Astrocyte (in vitro differentiated cells and primary cell): Measurements from ENCODE around the gene PACRG. TPM values are rescaled to one million over a fixed set of nuclear protein-coding genes. Genes with fewer than 3 reads are reported as not detected.

ENCODE experiments used
- DNase-seq: peaks from one replicate; pipeline ENCODE4 v3.0.0-alpha.2; 2010; ENCODE audit warnings: low read depth
- FAIRE-seq: peaks from 2 replicates; lab custom pipeline; 2011; peaks lifted over from hg19 to GRCh38; lab: Jason Lieb, UNC
- H2AFZ ChIP-seq: 2 replicates; pipeline ENCODE4 v1.6.0; 2012; ENCODE audit warnings: low read depth, low read length, inconsistent platforms
- H3K27ac ChIP-seq: 2 replicates; pipeline ENCODE4 v1.5.1; 2011; ENCODE audit warnings: low read depth, low read length, inconsistent platforms
- H3K27me3 ChIP-seq: 2 replicates; pipeline ENCODE4 v1.6.0; 2011; ENCODE audit warnings: low read length, inconsistent platforms; ENCODE audit not compliant: insufficient read depth
- H3K36me3 ChIP-seq: 2 replicates; pipeline ENCODE4 v1.5.1; 2011; ENCODE audit warnings: low read length, inconsistent platforms; ENCODE audit not compliant: insufficient read depth
- H3K4me1 ChIP-seq: 2 replicates; pipeline ENCODE4 v1.5.1; 2011; ENCODE audit warnings: low read length, inconsistent platforms; ENCODE audit not compliant: insufficient read depth
- H3K4me2 ChIP-seq: 2 replicates; pipeline ENCODE4 v1.6.0; 2012; ENCODE audit warnings: low read length, inconsistent platforms
- H3K4me3 ChIP-seq: 2 replicates; pipeline ENCODE4 v1.5.1; 2011; ENCODE audit warnings: low read depth, mild to moderate bottlenecking, low read length, inconsistent platforms; ENCODE audit not compliant: insufficient read depth
- H3K79me2 ChIP-seq: 2 replicates; pipeline ENCODE4 v1.6.0; 2012; ENCODE audit warnings: mild to moderate bottlenecking, low read length, inconsistent platforms; ENCODE audit not compliant: insufficient read depth
- H3K9ac ChIP-seq: 2 replicates; pipeline ENCODE4 v1.6.0; 2012; ENCODE audit warnings: mild to moderate bottlenecking, low read length, inconsistent platforms
- H3K9me3 ChIP-seq: 2 replicates; pipeline ENCODE4 v1.5.1; 2012; ENCODE audit warnings: low read depth, mild to moderate bottlenecking, low read length, inconsistent platforms; ENCODE audit not compliant: insufficient read depth
- H4K20me1 ChIP-seq: 2 replicates; pipeline ENCODE4 v1.6.0; 2012; ENCODE audit warnings: low read length, inconsistent platforms; ENCODE audit not compliant: insufficient read depth
- H3K27ac Mint-ChIP-seq: one replicate; pipeline ENCODE4 v1.8.0; 2021; ENCODE audit warnings: mild to moderate bottlenecking, mixed read lengths; ENCODE audit not compliant: unreplicated experiment
- H3K27me3 Mint-ChIP-seq: one replicate; pipeline ENCODE4 v1.8.0; 2021; ENCODE audit warnings: low read depth, mixed read lengths; ENCODE audit not compliant: unreplicated experiment
- H3K36me3 Mint-ChIP-seq: one replicate; pipeline ENCODE4 v1.8.0; 2021; ENCODE audit warnings: low read depth, mixed read lengths; ENCODE audit not compliant: unreplicated experiment
- H3K4me1 Mint-ChIP-seq: one replicate; pipeline ENCODE4 v1.8.0; 2021; ENCODE audit warnings: low read depth, mixed read lengths; ENCODE audit not compliant: unreplicated experiment
- H3K4me3 Mint-ChIP-seq: one replicate; pipeline ENCODE4 v1.8.0; 2021; ENCODE audit warnings: mild to moderate bottlenecking, moderate library complexity, mixed read lengths; ENCODE audit not compliant: unreplicated experiment
- H3K9me3 Mint-ChIP-seq: one replicate; pipeline ENCODE4 v1.8.0; 2021; ENCODE audit warnings: mild to moderate bottlenecking, mixed read lengths; ENCODE audit not compliant: unreplicated experiment
- CTCF ChIP-seq: IDR thresholded peaks from 2 replicates; pipeline ENCODE4 v1.5.1; 2011; ENCODE audit warnings: low read depth, mild to moderate bottlenecking, inconsistent platforms, low read length, moderate library complexity; ENCODE audit not compliant: insufficient read depth
- EZH2 ChIP-seq: IDR thresholded peaks from 2 replicates; pipeline ENCODE4 v1.6.1; 2012; ENCODE audit warnings: mild to moderate bottlenecking, low read length, inconsistent platforms; ENCODE audit not compliant: insufficient read depth
- total RNA-seq: library from RNA; stranded (reverse); gene quantifications from 2 replicates; pipeline ENCODE4 v1.2.1, GENCODE V29; 2021

The PACRG gene
- total RNA-seq, 1 donor from 2014 or later: not detected

- Histone ChIP-seq H3K36me3 (no peaks in the 10 kb centered on the region), H3K9me3 (no peaks in the 10 kb centered on the region), H2AFZ (no peak overlapping the region), H3K27me3 (peaks cover 7% of the 10 kb centered on the region), H3K4me2 (no peak overlapping the region), H3K4me1 (peaks cover 13% of the 10 kb centered on the region), H3K27ac (no peak overlapping the region), H3K9ac (no peak overlapping the region), H4K20me1 (no peaks in the 10 kb centered on the region), H3K4me3 (no peak overlapping the region), H3K79me2 (no peaks in the 10 kb centered on the region)
- no peaks in the 10 kb centered on the region for H3K27me3 Mint-ChIP-seq
- TF ChIP-seq CTCF (no peak), EZH2 (no peak)
- H3K4me1 Mint-ChIP-seq: no peaks in the 10 kb centered on the region
- DNase-seq (no peak), FAIRE-seq (no peak)
- H3K4me3 Mint-ChIP-seq: no peak overlapping the region
- H3K36me3 Mint-ChIP-seq: no peaks in the 10 kb centered on the region
- H3K27ac Mint-ChIP-seq: no peak overlapping the region
- H3K9me3 Mint-ChIP-seq: peaks cover 1% of the 10 kb centered on the region
These were observed 503.1 kb downstream of the PACRG start for GRCh38 chr6:163230901-163231300.

- H3K4me1 ChIP-seq: peaks cover 7% of the 10 kb centered on the region
- H2AFZ ChIP-seq: no peak overlapping the region
- FAIRE-seq: no peak
- H3K27ac ChIP-seq: no peak overlapping the region
- no peak for DNase-seq
- no peaks in the 10 kb centered on the region for H3K36me3 Mint-ChIP-seq
- no peak for TF ChIP-seq CTCF
- no peak for TF ChIP-seq EZH2
- H3K9me3 Mint-ChIP-seq: peaks cover 1% of the 10 kb centered on the region
- no peaks in the 10 kb centered on the region for H3K36me3 ChIP-seq
- no peak overlapping the region for H3K9ac ChIP-seq
- no peak overlapping the region for H3K4me3 ChIP-seq
- H3K79me2 ChIP-seq: no peaks in the 10 kb centered on the region
- H3K4me1 Mint-ChIP-seq: no peaks in the 10 kb centered on the region
- peaks cover 7% of the 10 kb centered on the region for H3K27me3 ChIP-seq
- H4K20me1 ChIP-seq: no peaks in the 10 kb centered on the region
- no peak overlapping the region for H3K27ac Mint-ChIP-seq
- H3K9me3 ChIP-seq: no peaks in the 10 kb centered on the region
- no peak overlapping the region for H3K4me3 Mint-ChIP-seq
- H3K27me3 Mint-ChIP-seq: no peaks in the 10 kb centered on the region
- no peak overlapping the region for H3K4me2 ChIP-seq
These were observed 503.7 kb downstream of the PACRG start for GRCh38 chr6:163231356-163232014.

GRCh38 chr6:163232015-163232523 lies 504.3 kb downstream of the PACRG start:
- Mint-ChIP-seq H3K36me3 (no peaks in the 10 kb centered on the region), H3K9me3 (peaks cover 1% of the 10 kb centered on the region), H3K27ac (no peak overlapping the region), H3K27me3 (no peaks in the 10 kb centered on the region), H3K4me1 (no peaks in the 10 kb centered on the region), H3K4me3 (no peak overlapping the region)
- Histone ChIP-seq H3K4me1 (peaks cover 4% of the 10 kb centered on the region), H3K9me3 (no peaks in the 10 kb centered on the region), H3K79me2 (no peaks in the 10 kb centered on the region), H4K20me1 (no peaks in the 10 kb centered on the region), H3K4me2 (no peak overlapping the region), H3K27ac (no peak overlapping the region), H3K9ac (no peak overlapping the region), H3K4me3 (no peak overlapping the region), H3K36me3 (no peaks in the 10 kb centered on the region), H3K27me3 (peaks cover 7% of the 10 kb centered on the region), H2AFZ (no peak overlapping the region)
- TF ChIP-seq CTCF (no peak), EZH2 (no peak)
- DNase-seq: no peak
- no peak for FAIRE-seq
